ENCODE results near the gene CYP26A1.

The CYP26A1 gene

DNA sequence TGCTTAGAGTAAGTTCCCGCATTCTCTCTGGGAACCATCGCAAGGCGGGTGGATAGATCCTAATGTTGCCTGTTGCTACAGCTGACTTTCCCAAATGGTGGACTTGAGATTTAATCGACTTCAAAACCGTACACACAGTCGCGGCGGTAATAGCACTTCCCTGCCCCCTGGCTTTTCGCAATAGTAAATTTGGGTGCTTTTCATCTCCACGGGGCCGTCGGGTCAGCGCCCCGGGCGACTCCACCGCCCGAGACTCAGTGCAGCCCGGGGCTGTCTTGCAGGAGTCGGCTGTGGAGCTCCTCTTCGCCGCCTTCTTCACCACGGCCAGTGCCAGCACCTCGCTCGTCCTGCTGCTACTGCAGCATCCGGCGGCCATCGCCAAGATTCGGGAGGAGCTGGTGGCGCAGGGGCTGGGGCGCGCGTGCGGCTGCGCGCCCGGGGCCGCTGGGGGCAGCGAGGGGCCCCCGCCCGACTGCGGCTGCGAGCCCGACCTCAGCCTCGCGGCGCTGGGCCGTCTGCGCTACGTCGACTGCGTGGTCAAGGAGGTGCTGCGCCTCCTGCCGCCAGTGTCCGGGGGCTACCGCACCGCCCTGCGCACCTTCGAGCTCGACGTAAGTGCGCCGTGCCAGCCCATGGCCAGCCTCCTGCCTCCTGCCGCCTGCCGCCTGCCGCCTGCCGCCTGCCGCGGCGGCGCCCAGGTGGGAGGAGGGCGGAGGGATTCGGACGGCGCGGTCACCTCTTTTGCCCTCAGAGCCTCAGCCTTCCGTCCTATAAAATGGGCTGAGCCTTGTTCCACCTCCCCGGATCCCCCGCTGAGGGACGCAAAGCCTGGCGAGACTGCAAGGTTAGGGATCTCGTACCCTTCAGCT lies 7.8 kb upstream of the CYP26A1 start:
- DNase-seq = peak in 1 of 2 experiments; percentile 22

GRCh38 chr10:93066544-93066913 lies 7.2 kb upstream of the CYP26A1 start:
- no peak for DNase-seq

DNA sequence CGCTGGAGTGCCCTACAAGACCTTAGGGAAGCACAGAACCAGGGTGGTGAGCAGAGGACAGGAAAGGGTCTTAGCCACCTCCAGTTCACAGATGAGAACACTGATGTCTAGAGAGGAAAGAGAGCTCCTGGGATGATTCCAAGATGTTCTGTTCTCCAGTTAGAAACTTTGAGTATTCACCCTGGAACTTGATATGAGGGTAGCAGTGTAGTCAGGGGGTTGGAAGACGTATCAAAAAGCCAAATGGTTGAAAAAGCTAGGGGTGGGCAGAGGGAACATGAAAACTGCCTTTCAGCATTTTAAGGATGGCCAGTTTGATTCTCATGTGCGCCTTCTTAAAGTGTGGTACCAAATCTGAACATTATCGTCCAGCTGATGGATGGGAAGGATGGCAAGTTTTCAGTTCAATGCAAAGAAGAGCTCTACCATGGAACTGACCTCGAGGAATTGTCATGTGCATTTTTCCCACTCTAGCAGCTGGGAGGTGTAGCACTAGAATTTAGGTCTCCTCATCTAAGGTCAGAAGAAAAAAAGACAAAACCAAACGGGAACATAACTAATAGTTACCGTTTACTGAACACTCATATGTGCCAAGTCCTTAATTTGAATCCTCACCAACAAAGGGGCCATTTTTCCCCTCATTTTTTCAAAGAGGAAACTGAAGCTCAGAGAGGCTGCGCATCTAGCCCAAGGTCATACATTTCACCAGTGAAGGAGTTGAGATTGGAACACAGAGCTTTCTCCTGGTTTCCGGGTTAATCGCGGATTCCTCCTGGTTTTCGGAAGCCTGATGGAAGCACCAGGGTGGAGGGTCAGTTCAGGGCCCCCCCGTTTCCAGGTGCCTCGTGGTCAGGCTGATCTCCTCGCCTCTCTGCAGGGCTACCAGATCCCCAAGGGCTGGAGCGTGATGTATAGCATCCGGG lies 6.0 kb upstream of the CYP26A1 start:
- DNase-seq = no peak

GRCh38 chr10:93068411-93069244 lies 5.1 kb upstream of the CYP26A1 start:
- DNase-seq = peak in 1 of 2 experiments; percentile 52

- DNase-seq = no peak
These were observed 4.5 kb upstream of the CYP26A1 start for GRCh38 chr10:93069245-93069561.

- no peak for DNase-seq
These were observed 3.1 kb upstream of the CYP26A1 start for GRCh38 chr10:93070378-93071176.

DNA sequence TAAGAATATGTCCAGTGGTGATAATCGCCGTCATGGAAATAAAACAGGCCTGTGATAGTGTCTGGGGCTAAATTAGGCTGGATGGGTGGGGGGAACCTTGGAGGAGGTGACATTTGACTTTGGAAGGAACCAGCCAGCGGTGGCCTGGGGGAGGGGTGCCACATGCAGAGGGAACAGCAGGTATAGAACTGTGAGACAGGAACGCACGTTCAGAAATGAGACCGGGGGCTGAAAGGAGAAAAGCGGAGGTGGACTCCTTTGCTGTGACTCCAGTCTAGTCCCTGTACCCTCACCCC lies 2.6 kb upstream of the CYP26A1 start:
- no peak for DNase-seq

GRCh38 chr10:93071674-93072224 lies 1.9 kb upstream of the CYP26A1 start:
- peak in 1 of 2 experiments; percentile 43 for DNase-seq

- DNase-seq = peak in 1 of 2 experiments; percentile 72
These were observed 1.4 kb upstream of the CYP26A1 start for GRCh38 chr10:93072225-93072712.

- peak in 1 of 2 experiments; percentile 53 for DNase-seq
These were observed 767 bp upstream of the CYP26A1 start for GRCh38 chr10:93072713-93073538.

DNA sequence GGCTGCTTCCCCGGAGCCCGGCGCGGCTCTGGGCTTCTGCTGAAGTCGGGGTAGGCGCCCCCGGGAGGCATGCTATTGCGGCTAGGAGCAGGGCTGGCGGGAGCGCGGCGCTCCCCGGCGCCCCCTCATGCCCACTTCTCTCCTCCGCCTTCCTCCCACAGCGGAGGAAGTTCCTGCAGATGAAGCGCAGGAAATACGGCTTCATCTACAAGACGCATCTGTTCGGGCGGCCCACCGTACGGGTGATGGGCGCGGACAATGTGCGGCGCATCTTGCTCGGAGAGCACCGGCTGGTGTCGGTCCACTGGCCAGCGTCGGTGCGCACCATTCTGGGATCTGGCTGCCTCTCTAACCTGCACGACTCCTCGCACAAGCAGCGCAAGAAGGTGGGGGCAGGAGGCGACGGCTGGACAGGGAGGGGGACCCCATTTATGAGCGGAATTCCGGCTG lies 479 bp downstream of the CYP26A1 start:
- peak in 1 of 2 experiments; percentile 65 for DNase-seq

DNA sequence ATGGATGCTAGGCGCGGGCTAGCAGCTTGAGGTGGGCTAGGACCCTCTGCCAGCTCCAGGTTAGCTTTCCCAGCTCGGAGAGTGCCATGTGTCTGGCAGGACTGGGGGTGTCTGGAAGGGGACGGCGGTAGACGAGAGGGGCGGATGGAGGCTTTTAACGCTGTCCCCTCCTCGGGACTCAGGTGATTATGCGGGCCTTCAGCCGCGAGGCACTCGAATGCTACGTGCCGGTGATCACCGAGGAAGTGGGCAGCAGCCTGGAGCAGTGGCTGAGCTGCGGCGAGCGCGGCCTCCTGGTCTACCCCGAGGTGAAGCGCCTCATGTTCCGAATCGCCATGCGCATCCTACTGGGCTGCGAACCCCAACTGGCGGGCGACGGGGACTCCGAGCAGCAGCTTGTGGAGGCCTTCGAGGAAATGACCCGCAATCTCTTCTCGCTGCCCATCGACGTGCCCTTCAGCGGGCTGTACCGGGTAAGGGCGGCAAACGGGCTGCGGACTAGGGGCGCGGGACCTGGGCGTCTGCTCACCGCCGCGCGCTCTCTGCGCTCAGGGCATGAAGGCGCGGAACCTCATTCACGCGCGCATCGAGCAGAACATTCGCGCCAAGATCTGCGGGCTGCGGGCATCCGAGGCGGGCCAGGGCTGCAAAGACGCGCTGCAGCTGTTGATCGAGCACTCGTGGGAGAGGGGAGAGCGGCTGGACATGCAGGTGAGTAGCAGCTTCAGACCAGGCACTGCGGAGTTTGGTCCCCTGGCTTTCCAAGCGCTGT lies 1.1 kb downstream of the CYP26A1 start:
- DNase-seq = no peak

- no peak for DNase-seq
These were observed 1.9 kb downstream of the CYP26A1 start for GRCh38 chr10:93075369-93076221.

DNA sequence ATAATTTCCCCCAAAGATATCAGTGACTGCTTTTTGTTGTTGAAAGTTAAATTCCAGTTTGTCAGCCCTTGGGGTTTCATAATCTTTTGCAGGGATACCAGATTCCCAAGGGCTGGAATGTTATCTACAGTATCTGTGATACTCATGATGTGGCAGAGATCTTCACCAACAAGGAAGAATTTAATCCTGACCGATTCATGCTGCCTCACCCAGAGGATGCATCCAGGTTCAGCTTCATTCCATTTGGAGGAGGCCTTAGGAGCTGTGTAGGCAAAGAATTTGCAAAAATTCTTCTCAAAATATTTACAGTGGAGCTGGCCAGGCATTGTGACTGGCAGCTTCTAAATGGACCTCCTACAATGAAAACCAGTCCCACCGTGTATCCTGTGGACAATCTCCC lies 3.2 kb downstream of the CYP26A1 start:
- no peak for DNase-seq

DNA sequence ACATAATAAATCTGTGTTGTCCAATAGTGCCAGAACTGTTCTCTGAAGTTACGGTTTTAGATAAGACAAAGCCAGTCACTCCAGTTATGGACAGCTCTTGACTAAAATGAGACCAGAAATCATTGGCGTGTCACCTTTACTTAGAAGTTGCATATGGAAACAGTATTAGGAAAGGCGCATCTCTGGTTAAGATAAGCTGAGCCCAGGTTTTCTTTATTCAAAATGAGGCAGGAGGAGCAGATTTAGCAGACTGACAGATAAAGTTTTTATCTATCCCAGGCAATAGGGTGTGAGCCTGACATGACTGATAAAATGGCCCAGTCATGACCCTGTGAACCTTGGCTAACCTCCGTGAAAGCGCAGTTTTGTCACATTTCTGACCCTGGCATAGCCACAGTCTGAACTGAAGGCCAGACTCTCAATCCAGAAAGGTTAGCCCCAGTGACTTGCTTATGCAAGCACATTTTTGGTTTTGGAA lies 4.2 kb downstream of the CYP26A1 start:
- DNase-seq = no peak

DNA sequence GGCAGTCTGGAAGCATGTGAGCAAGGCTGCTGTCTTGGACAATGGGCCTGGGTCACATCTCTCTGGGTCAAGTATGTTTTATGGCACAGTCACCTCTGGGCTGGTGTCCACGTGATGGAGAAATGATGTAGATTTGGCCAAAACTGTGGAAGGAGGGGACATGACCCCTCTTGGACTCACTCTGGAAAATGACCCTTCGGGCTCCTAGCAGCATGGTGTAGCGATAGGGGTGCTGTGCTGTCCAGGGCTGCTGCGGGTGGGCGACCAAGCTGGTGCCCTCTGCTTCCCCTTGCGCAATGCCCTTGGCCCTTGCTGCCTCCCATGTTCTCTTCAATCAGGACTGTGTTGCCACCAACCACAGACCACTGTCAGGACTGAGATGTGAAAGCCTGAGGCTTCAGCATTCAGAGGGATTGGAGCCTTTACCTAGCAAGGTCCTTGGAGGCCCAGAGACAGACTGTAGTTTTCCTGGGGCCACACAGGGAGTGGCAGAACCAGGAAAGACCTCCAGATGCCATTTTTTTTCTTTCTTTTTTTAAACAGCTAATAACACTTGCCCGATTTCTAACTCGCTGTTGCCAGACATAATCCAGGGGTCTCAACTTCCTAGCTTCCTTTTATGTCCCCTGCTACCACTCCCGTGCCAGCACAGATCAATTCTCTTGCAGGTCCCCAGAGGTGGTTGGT lies 6.1 kb downstream of the CYP26A1 start:
- no peak for DNase-seq

DNA sequence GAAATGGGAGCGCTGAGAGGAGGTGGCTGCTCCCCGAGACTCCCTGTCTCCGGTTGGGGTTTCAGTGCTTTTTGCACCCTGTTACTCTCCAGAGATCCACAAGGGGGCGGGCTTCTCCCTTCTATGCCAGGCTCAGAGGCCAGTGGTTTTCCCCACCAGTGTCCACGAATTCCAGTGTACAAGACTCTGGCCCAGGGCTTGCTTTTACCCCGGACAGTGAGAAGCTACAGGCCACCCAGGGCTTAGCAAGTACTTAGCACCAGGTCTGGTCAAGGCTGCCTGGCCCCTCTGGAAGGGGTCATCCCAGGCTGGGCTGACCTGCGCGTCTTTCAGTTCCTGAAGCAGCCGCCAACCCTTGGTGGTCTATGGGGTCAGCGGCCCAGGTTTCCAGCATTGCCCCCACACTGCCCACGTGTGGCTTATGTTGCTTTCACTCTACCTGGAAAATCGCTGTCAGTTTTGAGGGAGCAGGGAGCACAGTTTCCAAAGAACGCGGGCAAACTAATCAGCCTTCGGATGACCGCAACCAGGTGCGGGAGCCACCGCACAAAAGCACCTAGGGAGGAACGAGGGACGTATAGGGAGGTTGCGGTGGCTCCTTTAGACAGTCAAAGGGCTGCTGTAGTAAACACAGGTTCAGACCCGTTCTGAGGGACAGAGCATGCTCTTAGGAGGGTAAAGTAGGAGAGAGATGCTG lies 6.8 kb downstream of the CYP26A1 start:
- peak; percentile 9 to 53 for DNase-seq

DNA sequence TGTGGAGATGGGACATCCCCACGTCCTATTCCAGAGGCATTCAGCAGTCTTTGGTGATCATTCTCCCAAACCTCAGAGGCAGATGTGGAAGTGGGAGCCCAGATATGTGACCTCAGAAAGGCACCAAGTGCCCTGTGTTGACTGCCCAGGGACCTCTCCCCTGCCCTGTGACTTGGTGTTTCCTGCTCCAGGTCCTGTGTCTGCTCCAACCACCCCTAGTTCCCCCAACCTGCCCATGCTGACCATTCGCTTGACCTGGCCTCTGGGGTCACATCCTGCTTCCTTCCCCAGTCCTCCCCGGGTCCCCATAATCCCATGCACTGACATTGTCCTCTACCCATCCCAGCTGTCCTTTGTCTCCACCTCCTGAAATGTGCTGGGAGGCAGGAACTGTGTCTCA lies 7.6 kb downstream of the CYP26A1 start:
- no peak for DNase-seq

Measured in NCI-H526 (cell line).